Thyroid gland (tissue), 4 donors: ENCODE results near the gene RYR2.

Source experiments
- POLR2A ChIP-seq, 2 donors: fragments of 450-650 bp; IDR thresholded peaks; one replicate each; pipeline ENCODE4 v1.6.1; 2017; ENCODE audit warnings: antibody characterized with exemption in 2 of 2, mild to moderate bottlenecking in 2 of 2, moderate library complexity in 1 of 2
- TF ChIP-seq, protein P1 (sequence below), 6 experiments: fragments of 200-600 bp in 3 of 6; fragments of 450-650 bp in 3 of 6; sonication (generic) in 3 of 6; IDR thresholded peaks; one replicate each; pipeline ENCODE4 v1.5.1; 2016 to 2019; ENCODE audit warnings: antibody characterized with exemption in 6 of 6, mild to moderate bottlenecking in 2 of 6, inconsistent platforms in 1 of 6, moderate library complexity in 1 of 6

DNA sequence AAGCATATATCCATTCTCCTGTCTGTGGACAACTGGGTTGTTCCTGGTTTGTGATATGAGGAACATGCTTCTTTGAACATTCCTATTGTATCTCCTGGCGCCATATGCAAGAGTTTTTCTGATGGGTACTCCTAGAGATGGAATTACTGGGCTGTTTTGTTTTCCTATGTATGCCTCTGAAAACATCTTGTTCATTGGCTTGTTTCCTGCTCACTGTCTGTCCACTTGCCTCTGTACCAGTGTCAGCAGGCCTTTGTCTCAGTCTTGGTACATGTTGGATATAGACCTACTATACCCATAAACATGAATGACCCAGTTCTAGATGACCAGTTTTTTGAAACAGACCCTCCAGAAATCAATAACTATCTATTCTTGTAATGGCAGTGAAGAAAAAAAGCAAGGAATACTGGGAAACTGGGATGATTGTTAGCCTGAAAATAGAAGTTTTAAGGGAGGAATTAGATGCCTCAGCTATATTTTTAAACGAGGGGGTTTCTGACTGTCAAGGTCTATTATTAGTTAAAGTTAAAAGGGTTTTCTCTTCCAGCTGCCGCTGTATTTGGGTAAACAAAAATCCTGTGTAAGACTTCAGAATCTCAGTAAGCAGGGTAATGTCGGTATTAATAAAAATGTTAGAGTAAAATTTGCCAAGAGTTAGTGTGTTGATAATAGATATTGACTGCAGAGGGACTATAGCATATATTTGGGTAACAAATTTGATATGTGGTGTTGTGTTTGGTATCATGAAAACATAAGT is 103.6 kb downstream of the RYR2 start:
- TF ChIP-seq POLR2A (IDR thresholded peaks at IDR 0.05): no peak
- TF ChIP-seq, protein P1, sequence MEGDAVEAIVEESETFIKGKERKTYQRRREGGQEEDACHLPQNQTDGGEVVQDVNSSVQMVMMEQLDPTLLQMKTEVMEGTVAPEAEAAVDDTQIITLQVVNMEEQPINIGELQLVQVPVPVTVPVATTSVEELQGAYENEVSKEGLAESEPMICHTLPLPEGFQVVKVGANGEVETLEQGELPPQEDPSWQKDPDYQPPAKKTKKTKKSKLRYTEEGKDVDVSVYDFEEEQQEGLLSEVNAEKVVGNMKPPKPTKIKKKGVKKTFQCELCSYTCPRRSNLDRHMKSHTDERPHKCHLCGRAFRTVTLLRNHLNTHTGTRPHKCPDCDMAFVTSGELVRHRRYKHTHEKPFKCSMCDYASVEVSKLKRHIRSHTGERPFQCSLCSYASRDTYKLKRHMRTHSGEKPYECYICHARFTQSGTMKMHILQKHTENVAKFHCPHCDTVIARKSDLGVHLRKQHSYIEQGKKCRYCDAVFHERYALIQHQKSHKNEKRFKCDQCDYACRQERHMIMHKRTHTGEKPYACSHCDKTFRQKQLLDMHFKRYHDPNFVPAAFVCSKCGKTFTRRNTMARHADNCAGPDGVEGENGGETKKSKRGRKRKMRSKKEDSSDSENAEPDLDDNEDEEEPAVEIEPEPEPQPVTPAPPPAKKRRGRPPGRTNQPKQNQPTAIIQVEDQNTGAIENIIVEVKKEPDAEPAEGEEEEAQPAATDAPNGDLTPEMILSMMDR (IDR thresholded peaks at IDR 0.05): no peak
